AG09319 (cell line): Measurements from ENCODE around the gene ACSF2.

ENCODE experiments used
- DNase-seq: peaks from one replicate; pipeline ENCODE4 v3.0.0-alpha.2; 2010; ENCODE audit warnings: low read depth; ENCODE audit errors: extremely low read depth
- TF ChIP-seq, protein P1 (sequence below): IDR thresholded peaks from 2 replicates; pipeline ENCODE4 v1.5.1; 2011; ENCODE audit warnings: low read depth, mild to moderate bottlenecking, inconsistent platforms, low read length, moderate library complexity

The ACSF2 gene

DNA sequence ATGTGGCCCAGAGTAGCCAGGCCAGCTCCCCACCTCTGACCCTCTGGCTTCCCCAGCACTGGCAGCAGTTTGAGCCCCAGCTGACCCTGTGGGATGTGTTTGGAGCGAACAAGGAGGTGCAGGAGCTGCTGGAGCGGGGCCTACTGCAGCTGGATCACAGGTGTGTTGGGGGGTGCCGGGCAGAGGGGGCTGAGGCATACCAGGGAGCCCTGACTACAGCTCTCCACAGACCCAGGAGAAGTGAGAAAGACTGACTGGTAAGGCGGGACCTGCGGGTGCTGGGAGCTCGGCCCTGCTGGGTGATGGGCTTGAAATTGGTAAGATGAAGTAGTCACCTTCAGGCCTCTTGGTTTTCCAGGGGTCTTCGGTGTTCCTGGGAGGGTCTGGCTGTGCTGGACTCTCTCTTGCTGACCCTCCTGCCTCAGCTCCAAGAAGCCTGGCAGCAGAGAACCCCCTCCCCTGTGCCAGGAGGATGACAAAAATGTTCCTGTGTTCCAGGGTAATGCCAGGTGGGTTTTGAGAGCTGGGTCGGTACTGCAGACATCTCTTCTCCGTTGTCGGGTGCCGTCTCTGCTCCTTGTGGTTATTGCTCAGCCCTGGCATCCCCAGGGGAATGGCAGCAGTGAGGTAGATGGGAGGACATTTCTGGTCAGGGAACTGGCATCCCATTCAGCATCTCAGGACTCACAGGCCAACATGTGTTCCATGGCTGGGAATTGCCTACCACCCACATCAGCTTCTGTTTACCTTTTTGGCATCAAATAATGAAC is 58.6 kb downstream of the ACSF2 start:
- DNase-seq: no peak
- TF ChIP-seq, protein P1, sequence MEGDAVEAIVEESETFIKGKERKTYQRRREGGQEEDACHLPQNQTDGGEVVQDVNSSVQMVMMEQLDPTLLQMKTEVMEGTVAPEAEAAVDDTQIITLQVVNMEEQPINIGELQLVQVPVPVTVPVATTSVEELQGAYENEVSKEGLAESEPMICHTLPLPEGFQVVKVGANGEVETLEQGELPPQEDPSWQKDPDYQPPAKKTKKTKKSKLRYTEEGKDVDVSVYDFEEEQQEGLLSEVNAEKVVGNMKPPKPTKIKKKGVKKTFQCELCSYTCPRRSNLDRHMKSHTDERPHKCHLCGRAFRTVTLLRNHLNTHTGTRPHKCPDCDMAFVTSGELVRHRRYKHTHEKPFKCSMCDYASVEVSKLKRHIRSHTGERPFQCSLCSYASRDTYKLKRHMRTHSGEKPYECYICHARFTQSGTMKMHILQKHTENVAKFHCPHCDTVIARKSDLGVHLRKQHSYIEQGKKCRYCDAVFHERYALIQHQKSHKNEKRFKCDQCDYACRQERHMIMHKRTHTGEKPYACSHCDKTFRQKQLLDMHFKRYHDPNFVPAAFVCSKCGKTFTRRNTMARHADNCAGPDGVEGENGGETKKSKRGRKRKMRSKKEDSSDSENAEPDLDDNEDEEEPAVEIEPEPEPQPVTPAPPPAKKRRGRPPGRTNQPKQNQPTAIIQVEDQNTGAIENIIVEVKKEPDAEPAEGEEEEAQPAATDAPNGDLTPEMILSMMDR: no peak

DNA sequence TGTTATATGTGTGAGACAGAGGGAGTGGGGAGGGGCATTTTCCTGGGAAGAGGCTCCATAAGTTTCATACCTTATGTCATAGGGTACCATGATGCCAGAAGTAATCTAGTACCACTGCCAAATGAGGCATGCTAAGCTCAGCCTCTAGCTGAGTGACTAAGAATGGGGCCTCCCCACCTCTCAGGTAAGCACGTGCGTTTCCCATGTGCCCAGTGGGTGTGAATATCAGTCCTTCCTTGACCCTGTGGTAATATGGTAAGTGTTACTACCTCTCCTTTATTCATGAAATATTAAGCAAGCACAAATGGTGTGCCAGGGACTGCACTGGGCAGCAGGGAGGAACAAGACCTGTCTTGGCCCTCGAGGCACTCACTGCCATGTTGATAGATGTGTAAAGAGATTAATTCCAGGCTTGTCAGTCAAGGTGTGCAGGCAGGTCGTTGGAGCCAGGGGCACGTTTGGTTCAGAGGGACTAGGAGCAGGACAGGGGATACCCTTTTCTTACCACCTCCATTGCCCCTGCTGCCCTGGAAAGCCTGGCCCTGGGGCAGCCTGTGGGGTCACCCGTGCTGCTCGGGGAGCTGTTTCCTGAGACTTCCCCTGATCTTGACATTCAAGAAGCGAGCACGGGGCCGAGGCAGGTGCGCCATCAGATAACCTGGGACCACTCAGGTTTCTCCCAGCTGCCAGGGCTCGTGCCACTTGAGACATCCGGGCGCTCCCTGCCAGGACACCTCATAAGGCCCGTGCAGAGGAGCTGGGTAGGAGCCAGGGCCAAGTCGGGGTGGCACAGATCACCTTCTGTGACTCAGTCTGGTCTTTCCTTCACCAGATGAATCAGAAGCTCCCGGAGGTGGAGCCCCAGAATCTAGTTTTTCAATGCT is 61.4 kb downstream of the ACSF2 start:
- TF ChIP-seq, protein P1: no peak
- DNase-seq: no peak

DNA sequence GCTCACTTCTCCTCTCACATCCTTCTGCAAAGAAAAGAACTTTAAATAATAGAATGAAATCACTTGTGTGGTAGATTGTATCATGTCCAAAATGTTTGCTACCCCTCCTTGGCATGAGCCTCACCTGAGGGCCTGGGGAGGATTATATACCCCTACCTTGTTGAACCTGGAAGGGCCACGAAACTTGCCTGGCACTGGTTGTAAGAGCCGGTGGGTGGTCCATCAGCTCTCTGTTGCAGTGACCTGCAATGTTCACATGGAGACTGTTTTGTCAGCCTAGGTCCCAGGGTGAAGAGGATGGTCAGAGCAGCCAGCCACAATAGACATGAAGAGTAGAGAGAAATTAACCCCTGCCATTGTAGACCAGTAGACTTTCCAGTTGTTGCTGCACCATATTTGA is 62.9 kb downstream of the ACSF2 start:
- TF ChIP-seq, protein P1: no peak
- DNase-seq: no peak

DNA sequence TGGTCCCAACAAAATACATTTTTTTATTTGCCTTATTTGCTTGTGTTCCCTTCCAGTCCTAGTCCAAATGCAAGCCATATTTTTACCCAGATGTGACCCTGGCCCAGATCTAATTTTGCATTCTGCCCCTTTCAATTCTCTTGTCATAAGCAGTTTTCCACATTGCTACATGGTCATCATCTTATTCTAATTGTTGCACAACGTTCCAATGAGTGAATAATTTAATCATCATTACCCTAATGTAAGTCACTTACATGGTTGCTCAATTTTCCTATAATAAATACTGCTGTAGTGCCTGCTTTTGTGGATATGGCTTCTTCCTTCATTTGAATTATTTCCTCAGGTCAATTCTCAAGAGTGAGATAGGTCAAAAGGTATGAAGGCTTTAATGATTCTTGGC is 65.5 kb downstream of the ACSF2 start:
- TF ChIP-seq, protein P1: no peak
- no peak for DNase-seq

DNA sequence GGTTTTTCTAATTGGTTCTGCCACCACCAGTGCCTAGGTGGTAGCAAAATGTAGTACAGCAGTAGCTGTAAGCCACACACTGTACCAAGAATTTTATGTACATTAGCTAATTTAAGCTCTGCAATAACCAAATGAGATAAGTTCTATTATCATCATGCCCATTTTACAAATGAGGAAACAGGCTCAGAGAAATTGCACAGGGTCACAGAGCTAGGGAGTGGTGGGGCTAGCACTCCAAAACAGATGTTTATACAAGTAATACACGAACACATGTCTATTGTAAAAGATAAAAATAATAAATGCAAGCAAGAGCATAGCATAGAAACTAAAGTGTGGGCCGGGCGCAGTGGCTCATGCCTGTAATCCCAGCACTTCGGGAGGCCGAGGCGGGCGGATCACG is 66.2 kb downstream of the ACSF2 start:
- DNase-seq: no peak

DNA sequence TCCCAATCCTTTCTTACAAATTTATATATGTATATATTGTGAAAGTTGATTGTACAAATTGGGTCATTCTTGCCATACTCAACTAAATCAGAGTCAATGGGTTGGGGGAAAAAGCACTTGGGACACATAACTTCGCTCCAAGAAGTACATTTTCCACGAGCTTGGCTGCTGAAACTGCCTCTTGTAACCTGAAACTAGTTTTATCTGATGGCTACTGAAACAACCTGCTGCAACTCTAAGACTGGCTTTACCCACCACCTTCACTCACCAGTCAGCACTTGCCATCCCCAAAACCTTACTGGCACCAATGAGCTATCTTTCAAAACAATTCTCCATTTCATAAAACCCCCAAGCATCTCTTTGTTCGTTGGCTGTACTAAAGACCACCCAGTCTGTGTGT is 67.7 kb downstream of the ACSF2 start:
- no peak for DNase-seq
- TF ChIP-seq, protein P1: no peak

More for the DNA sequence above, 66.2 kb downstream of the ACSF2 start:
- TF ChIP-seq, protein P1: no peak

DNA sequence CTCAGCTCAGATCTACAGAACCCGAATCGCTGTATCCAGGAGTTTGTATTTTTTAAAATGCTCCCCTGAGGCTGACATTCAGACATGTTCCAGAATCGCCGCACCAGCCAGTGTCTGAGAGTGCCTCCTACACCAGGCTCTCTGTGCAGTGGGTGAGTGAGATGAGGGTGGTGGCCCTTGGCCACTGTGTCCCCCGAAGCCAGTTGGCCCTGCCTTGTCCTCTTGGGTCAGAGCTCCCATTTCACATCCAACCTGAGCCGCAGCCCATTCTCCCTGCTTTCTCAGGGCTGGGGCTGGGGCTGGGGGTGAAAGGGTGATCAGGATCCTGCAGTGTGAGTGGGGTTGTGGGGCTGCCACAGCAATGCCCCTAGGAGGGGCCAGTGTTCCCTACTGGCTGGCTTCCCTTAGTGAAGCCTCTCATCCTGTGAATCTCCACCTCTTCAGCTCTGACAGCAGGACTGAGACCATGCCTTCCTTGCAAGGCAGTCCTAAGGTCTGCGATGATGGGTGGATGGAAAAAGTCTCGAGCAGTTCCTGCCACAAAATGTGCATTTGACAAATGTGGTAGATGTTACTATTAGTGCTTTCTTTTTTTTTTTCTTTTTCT is 69.3 kb downstream of the ACSF2 start:
- DNase-seq: no peak
- TF ChIP-seq, protein P1: no peak
